K562 (cell line): Measurements from ENCODE around the gene CRTAP. TPM values are rescaled to one million over a fixed set of nuclear protein-coding genes. Genes with fewer than 3 reads are reported as not detected.

Source experiments
- ATAC-seq: fragments of 200-7000 bp; cut with Tn5 transposase; 3 replicates; pipeline ENCODE4 v1.9.1; 2020; ENCODE audit warnings: moderate library complexity
- BruUV-seq: library from RNA; stranded (reverse); fragments of 400-500 nt; replicated peaks from 2 replicates; lab custom pipeline; 2021; lab: Mats Ljungman, UMichigan
- CTCF ChIA-PET: fragments of 300-600 bp; formaldehyde crosslinking; extraction: SDS; loops from one replicate; lab custom pipeline; 2021; ENCODE audit warnings: low intra/inter-chr PET ratio; lab: Yijun Ruan, JAX
- POLR2A ChIA-PET: fragments of 300-600, 350-650 bp; sonication (Branson Sonifier 250); formaldehyde crosslinking; extraction: SDS; loops from one replicate; lab custom pipeline; 2021; ENCODE audit warnings: antibody characterized with exemption, inconsistent platforms; lab: Yijun Ruan, JAX
- DNase-seq, 4 experiments: peaks; one replicate each; pipeline versions ENCODE4 v3.0.0 to v3.0.0-alpha.2; 2011 to 2018; ENCODE audit warnings: low spot score in 3 of 4, mixed read lengths in 3 of 4; ENCODE audit errors: extremely low read depth in 1 of 4
- FAIRE-seq: peaks from 2 replicates; lab custom pipeline; 2011; peaks lifted over from hg19 to GRCh38; lab: Jason Lieb, UNC
- H2AFZ ChIP-seq: 2 replicates; pipeline ENCODE4 v1.6.0; 2011; ENCODE audit warnings: low read depth, low read length, control low read depth, inconsistent platforms
- H3K27ac ChIP-seq: fragments of 200-600 bp; 3 replicates; pipeline ENCODE4 v1.8.0; 2011; ENCODE audit warnings: low read depth, mild to moderate bottlenecking, control low read depth, inconsistent platforms, low read length, moderate library complexity, mixed read lengths; ENCODE audit errors: extremely low read depth
- H3K27me3 ChIP-seq, 2 experiments: fragments of 300-600 bp in 1 of 2; 2 replicates in 1 of 2; 3 replicates in 1 of 2; pipeline versions ENCODE4 v1.6.0 to v1.8.0; 2011; ENCODE audit warnings: inconsistent platforms in 2 of 2, low read length in 2 of 2, mild to moderate bottlenecking in 1 of 2, mixed read lengths in 1 of 2, moderate library complexity in 1 of 2; ENCODE audit not compliant: control insufficient read depth in 2 of 2, insufficient read depth in 2 of 2
- H3K36me3 ChIP-seq: fragments of 300-600 bp; 3 replicates; pipeline ENCODE4 v1.8.0; 2011; ENCODE audit warnings: mild to moderate bottlenecking, low read length, inconsistent platforms; ENCODE audit not compliant: control insufficient read depth, insufficient read depth
- H3K4me1 ChIP-seq, 2 experiments: fragments of 200-600 bp in 1 of 2; replicated peaks in 1 of 2; 2 replicates in 1 of 2; 3 replicates in 1 of 2; pipeline versions ENCODE4 v1.5.1 to v1.8.0; 2011; ENCODE audit warnings: inconsistent platforms in 2 of 2, low read length in 2 of 2, mild to moderate bottlenecking in 1 of 2, mixed read lengths in 1 of 2, moderate library complexity in 1 of 2; ENCODE audit not compliant: control insufficient read depth in 2 of 2, insufficient read depth in 2 of 2
- H3K4me2 ChIP-seq: 2 replicates; pipeline ENCODE4 v1.6.1; 2011; ENCODE audit warnings: low read length, control low read depth, inconsistent platforms, mixed read lengths; ENCODE audit not compliant: insufficient read depth
- H3K4me3 ChIP-seq: fragments of 200-600 bp; sonication (generic), shearing (Covaris generic); 2 replicates; pipeline ENCODE4 v1.5.1; 2016; ENCODE audit warnings: control low read depth, inconsistent platforms
- H3K79me2 ChIP-seq: fragments of 200-600 bp; 3 replicates; pipeline ENCODE4 v1.8.0; 2011; ENCODE audit warnings: low read length, inconsistent platforms; ENCODE audit not compliant: control insufficient read depth, insufficient read depth
- H3K9ac ChIP-seq, 2 experiments: 2 replicates each; pipeline versions ENCODE4 v1.6.0 to v1.6.1; 2011; ENCODE audit warnings: low read depth in 2 of 2, low read length in 2 of 2, control low read depth in 1 of 2, inconsistent platforms in 1 of 2, mild to moderate bottlenecking in 1 of 2, mixed read lengths in 1 of 2; ENCODE audit not compliant: insufficient read depth in 1 of 2
- H3K9me1 ChIP-seq: one replicate; pipeline ENCODE4 v1.6.0; 2011; ENCODE audit warnings: inconsistent platforms, mild to moderate bottlenecking, low read length, moderate library complexity; ENCODE audit not compliant: control insufficient read depth, insufficient read depth
- H3K9me3 ChIP-seq: replicated peaks from 2 replicates; pipeline ENCODE4 v1.5.1; 2011; ENCODE audit warnings: low read depth, low read length, inconsistent platforms; ENCODE audit not compliant: control insufficient read depth, insufficient read depth
- H4K20me1 ChIP-seq: replicated peaks from 2 replicates; pipeline ENCODE4 v1.6.1; 2011; ENCODE audit warnings: low read length, inconsistent platforms, mixed read lengths; ENCODE audit not compliant: control insufficient read depth, insufficient read depth
- ARID1B ChIP-seq: fragments of 450-650 bp; IDR thresholded peaks from 2 replicates; pipeline ENCODE4 v1.6.1; 2016; ENCODE audit warnings: antibody characterized with exemption, mild to moderate bottlenecking, inconsistent platforms
- DPF2 ChIP-seq: fragments of 450-650 bp; IDR thresholded peaks from 2 replicates; pipeline ENCODE4 v1.6.1; 2016
- SFPQ ChIP-seq: fragments of 200-400 bp; formaldehyde crosslinking; IDR thresholded peaks from 2 replicates; pipeline ENCODE4 v1.6.1; 2017; ENCODE audit warnings: mild to moderate bottlenecking, low read depth, low read length, moderate library complexity
- ZNF449 ChIP-seq: fragments of 250-450 bp; sonication (Bioruptor Pico); IDR thresholded peaks from 2 replicates; pipeline ENCODE4 v1.8.0; 2022; ENCODE audit warnings: moderate library complexity, mild to moderate bottlenecking, inconsistent platforms
- WGBS: fragments of 100-300 bp; shearing (Covaris generic); methylation state at CpG from one replicate; pipeline ENCODE4 v1.1.6; 2016; ENCODE audit warnings: low coverage, mixed read lengths; ENCODE audit not compliant: insufficient coverage; ENCODE audit errors: missing lambda C conversion rate; 5-methylcytosine and 5-hydroxymethylcytosine counted together
- in situ Hi-C: fragments of 300-500 bp; cut with MboI; formaldehyde crosslinking; loops from 4 replicates; pipeline ENCODE4 v1.15.0; 2018; ENCODE audit warnings: inconsistent platforms, mixed read lengths
- intact Hi-C: fragments of 100-400 bp; cut with micrococcal nuclease; formaldehyde crosslinking; loops from 2 replicates; pipeline ENCODE4 v1.14.2; 2022
- polyA plus RNA-seq, 8 experiments: library from polyadenylated mRNA; depleted of rRNA in 4 of 8; stranded (reverse) in 5 of 8; unstranded in 3 of 8; fragments of >200 nt; fragmentation: Nextera tagmentation in 2 of 8; fragmentation: Illumina TruSeq in 1 of 8; extraction: Ambion mirVana in 2 of 8; extraction: Trizol in 1 of 8; gene quantifications; 2 replicates each; pipeline versions ENCODE4 v1.2.1 to v1.2.3, GENCODE V29; 2011 to 2014; ENCODE audit warnings: inconsistent platforms in 1 of 8, missing spikeins in 1 of 8
- total RNA-seq, 7 experiments: library from RNA; depleted of rRNA in 6 of 7; stranded (reverse); fragments of >200 nt in 6 of 7; fragmentation: Illumina TruSeq in 2 of 7; extraction: Trizol in 2 of 7; gene quantifications; 2 replicates each; pipeline versions ENCODE4 v1.2.1 to v1.2.3, GENCODE V29; 2011 to 2021; ENCODE audit warnings: low replicate concordance in 1 of 7

CRTAP gene
- total and polyA plus RNA-seq, 9 of the 15 experiments (the other 6 are each of a cell fraction or from before 2014, with no cell fraction given) = 10.0 to 121 (median 53.0) TPM

GRCh38 chr3:33076952-33077351, 36.9 kb upstream of the CRTAP start:
- DNase-seq (no peak), FAIRE-seq (no peak), ATAC-seq (no peak)
- Histone ChIP-seq H3K4me2 (no peak overlapping the region), H3K9me3 (no peaks in the 10 kb centered on the region), H3K27ac (no peak overlapping the region), H3K9ac (no peak overlapping the region), H3K9me1 (no peaks in the 10 kb centered on the region), H3K4me1 (peaks cover 0 to 9% of the 10 kb centered on the region in 2 experiments; a peak in 3 of 5 replicates), H3K4me3 (no peak overlapping the region), H3K79me2 (peaks cover 40% of the 10 kb centered on the region), H3K27me3 (no peaks in the 10 kb centered on the region), H3K36me3 (peaks cover 18% of the 10 kb centered on the region), H2AFZ (no peak overlapping the region), H4K20me1 (peaks cover 10% of the 10 kb centered on the region; the same call in 1 of the 2 replicates)
- no peak for TF ChIP-seq SFPQ
- WGBS = 98% methylated on average over 8 of the region's 8 CpGs
- ChIA-PET POLR2A (interaction anchor here (0.6 kb wide), 1 partner anchor 14 kb away, joined by 3 read pairs; no protein-coding TSS in a partner anchor), CTCF (no interaction called here)
- BruUV-seq = no TSS peak
- in situ Hi-C loops (no loop called here), intact Hi-C loops (loop anchor here (10.0 kb wide), 1 partner anchor 562 kb away; no protein-coding TSS in a partner anchor)

GRCh38 chr3:33077976-33078375, 35.8 kb upstream of the CRTAP start:
- Histone ChIP-seq H3K9ac (no peak overlapping the region), H3K4me1 (peaks cover 0 to 9% of the 10 kb centered on the region in 2 experiments; a peak in 3 of 5 replicates), H3K9me3 (no peaks in the 10 kb centered on the region), H3K9me1 (no peaks in the 10 kb centered on the region), H3K27ac (no peak overlapping the region), H3K36me3 (peaks cover 9% of the 10 kb centered on the region; the same call in 2 of the 3 replicates), H2AFZ (no peak overlapping the region), H3K79me2 (peaks cover 47% of the 10 kb centered on the region), H4K20me1 (peaks cover 10% of the 10 kb centered on the region; the same call in 1 of the 2 replicates), H3K27me3 (no peaks in the 10 kb centered on the region), H3K4me2 (no peak overlapping the region), H3K4me3 (no peak overlapping the region)
- 21% methylated on average over 2 of the region's 2 CpGs for WGBS
- CTCF ChIA-PET = interaction anchor here (0.7 kb wide), 1 partner anchor 168 kb away, joined by 3 read pairs; no protein-coding TSS in a partner anchor
- no peak for TF ChIP-seq ZNF449 (CRISPR knock-in tag)
- TF ChIP-seq DPF2 = peak; percentile 43; the same call in 1 of the 2 replicates
- TF ChIP-seq ARID1B = peak; percentile 15; the same call in 1 of the 2 replicates
- POLR2A ChIA-PET = interaction anchor here (0.7 to 1.1 kb wide), 2 partner anchors 16 to 322 kb away, joined by 3 read pairs; no protein-coding TSS in a partner anchor
- ATAC-seq (peak; percentile 64), DNase-seq (peak in 1 of 4 experiments; percentile 57), FAIRE-seq (no peak)
- in situ Hi-C loops (no loop called here), intact Hi-C loops (loop anchor here (10.0 kb wide), 1 partner anchor 563 kb away; no protein-coding TSS in a partner anchor)
- no TSS peak for BruUV-seq
